ENCODE data around the gene EFHD2. TPM values are rescaled to one million over a fixed set of nuclear protein-coding genes. Genes with fewer than 3 reads are reported as not detected.

Gene EFHD2
- total RNA-seq, 1 experiment from 2014 or later, result 192 TPM

- ChIA-PET POLR2A (ENCODE audit: unreplicated experiment) (no interaction called here), CTCF (no interaction called here)
- H3F3A ChIP-seq (ENCODE audit: low read length, unreplicated experiment), result no peaks in the 10 kb centered on the region
- no peak overlapping the region for H3K9ac ChIP-seq (ENCODE audit: low read length)
- ATAC-seq, result no peak
- no peaks in the 10 kb centered on the region for H4K20me1 ChIP-seq (ENCODE audit: low read length)
- no peak overlapping the region for H3K4me3 ChIP-seq (ENCODE audit: low read length)
- DNase-seq, result no peak
- H2AFZ ChIP-seq (ENCODE audit: low read length), result no peak overlapping the region
- H3K27me3 ChIP-seq (ENCODE audit: low read length), result no peaks in the 10 kb centered on the region
- no peak for TF ChIP-seq EZH2 (IDR thresholded peaks at IDR 0.05; ENCODE audit: low read length, unreplicated experiment)
- TF ChIP-seq CTCF (conservative IDR thresholded peaks at IDR 0.05; ENCODE audit: low read depth, low read length), result no peak
- no peak for TF ChIP-seq EZH2phosphoT487 (IDR thresholded peaks at IDR 0.05; ENCODE audit: borderline replicate concordance, low read length)
- H3K9me3 ChIP-seq (ENCODE audit: low read length), result no peaks in the 10 kb centered on the region
- intact Hi-C loops (cut with micrococcal nuclease), result no loop called here
- no peaks in the 10 kb centered on the region for H3K9me2 ChIP-seq (replicated peaks; ENCODE audit: low read length)
- BruUV-seq (replicated peaks), result no TSS peak
- H3K27ac ChIP-seq (ENCODE audit: low read length), result no peak overlapping the region
- H3K4me2 ChIP-seq (ENCODE audit: low read length), result no peak overlapping the region
- no peaks in the 10 kb centered on the region for H3K36me3 ChIP-seq (ENCODE audit: low read depth, low read length)
- no peaks in the 10 kb centered on the region for H3K79me2 ChIP-seq (ENCODE audit: low read length)
- H3K4me1 ChIP-seq (ENCODE audit: insufficient read depth, low read length), result peaks cover 14% of the 10 kb centered on the region
Observed at GRCh38 chr1:15402809-15403450, 6.8 kb upstream of the EFHD2 start.

GRCh38 chr1:15403962-15404580 lies 5.6 kb upstream of the EFHD2 start:
- H4K20me1 ChIP-seq (ENCODE audit: low read length), result no peaks in the 10 kb centered on the region
- no peaks in the 10 kb centered on the region for H3K27me3 ChIP-seq (ENCODE audit: low read length)
- H3K4me2 ChIP-seq (ENCODE audit: low read length), result no peak overlapping the region
- no peak overlapping the region for H3K27ac ChIP-seq (ENCODE audit: low read length)
- no peak overlapping the region for H2AFZ ChIP-seq (ENCODE audit: low read length)
- no peaks in the 10 kb centered on the region for H3K9me2 ChIP-seq (replicated peaks; ENCODE audit: low read length)
- no peak overlapping the region for H3K4me3 ChIP-seq (ENCODE audit: low read length)
- H3K36me3 ChIP-seq (ENCODE audit: low read depth, low read length), result no peaks in the 10 kb centered on the region
- no peaks in the 10 kb centered on the region for H3K9me3 ChIP-seq (ENCODE audit: low read length)
- no peak overlapping the region for H3K9ac ChIP-seq (ENCODE audit: low read length)
- CTCF ChIA-PET, result no interaction called here
- H3K79me2 ChIP-seq (ENCODE audit: low read length), result no peaks in the 10 kb centered on the region
- BruUV-seq (replicated peaks), result no TSS peak
- intact Hi-C loops (cut with micrococcal nuclease), result no loop called here
- POLR2A ChIA-PET (ENCODE audit: unreplicated experiment), result no interaction called here
- DNase-seq (no peak), ATAC-seq (no peak)
- TF ChIP-seq EZH2phosphoT487 (IDR thresholded peaks at IDR 0.05; ENCODE audit: borderline replicate concordance, low read length), result no peak
- no peak for TF ChIP-seq CTCF (conservative IDR thresholded peaks at IDR 0.05; ENCODE audit: low read depth, low read length)
- no peak for TF ChIP-seq EZH2 (IDR thresholded peaks at IDR 0.05; ENCODE audit: low read length, unreplicated experiment)
- peaks cover 20% of the 10 kb centered on the region for H3K4me1 ChIP-seq (ENCODE audit: insufficient read depth, low read length)
- H3F3A ChIP-seq (ENCODE audit: low read length, unreplicated experiment), result no peaks in the 10 kb centered on the region

- Histone ChIP-seq H3K9ac (ENCODE audit: low read length) (no peak overlapping the region), H3F3A (ENCODE audit: low read length, unreplicated experiment) (no peaks in the 10 kb centered on the region), H3K36me3 (ENCODE audit: low read depth, low read length) (no peaks in the 10 kb centered on the region), H4K20me1 (ENCODE audit: low read length) (no peaks in the 10 kb centered on the region), H3K27ac (ENCODE audit: low read length) (no peak overlapping the region), H3K4me2 (ENCODE audit: low read length) (no peak overlapping the region), H3K4me1 (ENCODE audit: insufficient read depth, low read length) (peaks cover 23% of the 10 kb centered on the region), H3K79me2 (ENCODE audit: low read length) (peaks cover 5% of the 10 kb centered on the region), H3K4me3 (ENCODE audit: low read length) (no peak overlapping the region), H2AFZ (ENCODE audit: low read length) (no peak overlapping the region), H3K9me3 (ENCODE audit: low read length) (no peaks in the 10 kb centered on the region), H3K27me3 (ENCODE audit: low read length) (no peaks in the 10 kb centered on the region), H3K9me2 (replicated peaks; ENCODE audit: low read length) (no peaks in the 10 kb centered on the region)
- ChIA-PET CTCF (no interaction called here), POLR2A (ENCODE audit: unreplicated experiment) (no interaction called here)
- ATAC-seq (no peak), DNase-seq (no peak)
- TF ChIP-seq CTCF (conservative IDR thresholded peaks at IDR 0.05; ENCODE audit: low read depth, low read length), result no peak
- TF ChIP-seq EZH2phosphoT487 (IDR thresholded peaks at IDR 0.05; ENCODE audit: borderline replicate concordance, low read length), result no peak
- TF ChIP-seq EZH2 (IDR thresholded peaks at IDR 0.05; ENCODE audit: low read length, unreplicated experiment), result no peak
- no TSS peak for BruUV-seq (replicated peaks)
- intact Hi-C loops (cut with micrococcal nuclease), result no loop called here
Observed at GRCh38 chr1:15405106-15405850, 4.4 kb upstream of the EFHD2 start.
